ENCODE data around the gene L1CAM.

Gene L1CAM

GRCh38 chrX:153861151-153861550, 24.8 kb downstream of the L1CAM start:
- TF ChIP-seq CTCF (IDR thresholded peaks at IDR 0.05; ENCODE audit: borderline replicate concordance, control extremely low read depth, extremely low read depth, insufficient read depth, missing control alignments): no peak
- in situ Hi-C loops (cut with MboI; ENCODE audit: low sequenced_read_pairs, unreplicated experiment): no loop called here
- DNase-seq (ENCODE audit: low spot score): no peak

- in situ Hi-C loops (cut with MboI; ENCODE audit: low sequenced_read_pairs, unreplicated experiment): no loop called here
- no peak for TF ChIP-seq CTCF (IDR thresholded peaks at IDR 0.05; ENCODE audit: borderline replicate concordance, control extremely low read depth, extremely low read depth, insufficient read depth, missing control alignments)
- DNase-seq (ENCODE audit: low spot score): no peak
Observed at GRCh38 chrX:153857348-153857903, 28.5 kb downstream of the L1CAM start.

- TF ChIP-seq CTCF (IDR thresholded peaks at IDR 0.05; ENCODE audit: borderline replicate concordance, control extremely low read depth, extremely low read depth, insufficient read depth, missing control alignments): no peak
- no peak for DNase-seq (ENCODE audit: low spot score)
- in situ Hi-C loops (cut with MboI; ENCODE audit: low sequenced_read_pairs, unreplicated experiment): no loop called here
Observed at GRCh38 chrX:153854702-153855101, 31.3 kb downstream of the L1CAM start.

GRCh38 chrX:153853902-153854267, 32.1 kb downstream of the L1CAM start:
- in situ Hi-C loops (cut with MboI; ENCODE audit: low sequenced_read_pairs, unreplicated experiment): no loop called here
- no peak for DNase-seq (ENCODE audit: low spot score)
- no peak for TF ChIP-seq CTCF (IDR thresholded peaks at IDR 0.05; ENCODE audit: borderline replicate concordance, control extremely low read depth, extremely low read depth, insufficient read depth, missing control alignments)

- TF ChIP-seq CTCF (IDR thresholded peaks at IDR 0.05; ENCODE audit: borderline replicate concordance, control extremely low read depth, extremely low read depth, insufficient read depth, missing control alignments): no peak
- DNase-seq (ENCODE audit: low spot score): no peak
- in situ Hi-C loops (cut with MboI; ENCODE audit: low sequenced_read_pairs, unreplicated experiment): no loop called here
Observed at GRCh38 chrX:153853180-153853901, 32.6 kb downstream of the L1CAM start.

GRCh38 chrX:153851981-153852380, 34.0 kb downstream of the L1CAM start:
- in situ Hi-C loops (cut with MboI; ENCODE audit: low sequenced_read_pairs, unreplicated experiment): no loop called here
- no peak for TF ChIP-seq CTCF (IDR thresholded peaks at IDR 0.05; ENCODE audit: borderline replicate concordance, control extremely low read depth, extremely low read depth, insufficient read depth, missing control alignments)
- DNase-seq (ENCODE audit: low spot score): no peak
